Urinary bladder (tissue), 4 donors: ENCODE results near the gene ELOVL6. TPM values are rescaled to one million over a fixed set of nuclear protein-coding genes. Genes with fewer than 3 reads are reported as not detected.
"Not testable (repeated sequence)": the region's sequence is repeated elsewhere in the genome, so short reads cannot be mapped to it uniquely, and the experiment has no call there.

Source experiments
- DNase-seq: peaks from one replicate; pipeline ENCODE4 v3.0.0-alpha.2; 2015; ENCODE audit errors: extremely low spot score
- H3K27ac ChIP-seq: one replicate; pipeline ENCODE4 v1.5.1; 2013; ENCODE audit warnings: low read depth, mild to moderate bottlenecking, moderate library complexity
- H3K36me3 ChIP-seq: one replicate; pipeline ENCODE4 v1.6.1; 2013; ENCODE audit warnings: mild to moderate bottlenecking, moderate library complexity; ENCODE audit not compliant: insufficient read depth
- H3K4me1 ChIP-seq: one replicate; pipeline ENCODE4 v1.6.1; 2013; ENCODE audit warnings: mild to moderate bottlenecking, moderate library complexity; ENCODE audit not compliant: insufficient read depth
- H3K4me3 ChIP-seq: one replicate; pipeline ENCODE4 v1.5.1; 2013; ENCODE audit warnings: low read depth, low read length
- WGBS: extraction: QIAGEN DNeasy Blood & Tissue Kit; methylation state at CpG from one replicate; pipeline ENCODE4 v1.1.7; 2013; 5-methylcytosine and 5-hydroxymethylcytosine counted together
- polyA plus RNA-seq: library from polyadenylated mRNA; stranded (reverse); fragments of 200-250 nt; gene quantifications from one replicate; pipeline ENCODE4 v1.2.3, GENCODE V29; 2013
- total RNA-seq: library from RNA; depleted of rRNA; stranded (reverse); fragments of >200 nt; gene quantifications from one replicate; pipeline ENCODE4 v1.2.3, GENCODE V29; 2014
- donor health status: healthy with polysubstance abuse.
- donor health status: healthy.

The ELOVL6 gene
- total RNA-seq (16.8 TPM), polyA plus RNA-seq (5.3 TPM)

DNA sequence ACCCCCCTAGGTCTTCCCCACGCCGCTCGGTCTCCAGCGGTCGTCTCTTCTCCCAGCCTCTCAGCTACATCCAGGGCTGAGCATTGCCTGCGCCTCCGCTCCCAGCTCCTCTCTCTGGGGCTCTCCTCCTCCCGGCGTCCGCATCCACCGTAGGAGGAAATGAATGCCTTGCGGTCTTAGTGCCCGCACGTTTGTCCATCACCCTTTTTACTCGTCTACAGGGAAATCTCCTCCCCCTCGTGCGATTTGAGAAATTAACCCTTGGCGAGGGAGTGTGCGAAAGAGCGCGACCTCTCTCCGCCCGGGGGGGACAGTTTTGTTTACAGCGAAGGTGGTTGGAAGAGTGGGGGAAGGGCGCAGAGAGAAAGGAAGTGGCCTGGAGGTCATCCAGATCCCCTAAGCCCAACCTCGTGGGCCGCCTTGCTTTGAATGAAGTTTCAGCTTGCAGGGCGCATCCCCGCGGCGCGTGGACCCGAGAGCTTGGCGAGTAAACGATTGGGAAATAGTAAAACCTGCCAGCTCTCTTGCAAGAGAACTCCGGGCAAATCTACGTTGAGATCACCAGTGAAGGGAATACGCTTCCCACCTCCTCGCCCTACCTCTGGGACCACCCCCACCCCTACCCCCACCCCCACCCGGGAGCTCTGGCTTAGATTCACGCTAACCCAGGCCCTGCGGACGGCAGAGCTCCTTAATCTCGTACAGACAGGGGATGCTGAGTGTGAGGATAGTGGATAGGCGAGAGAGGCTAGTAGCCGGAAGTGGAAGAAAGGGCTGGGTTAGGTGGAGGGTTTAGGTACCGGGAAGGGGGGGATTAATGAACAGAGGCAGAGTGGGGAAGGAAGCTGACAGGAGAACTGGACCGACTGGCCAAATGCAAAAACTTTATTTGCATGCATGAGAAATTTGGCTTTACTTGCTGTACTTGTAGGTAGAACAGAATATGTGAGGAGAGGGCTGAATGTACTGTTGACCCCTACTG lies at the start of gene ELOVL6:
Gene ELOVL6 (minus strand): TSS at position 181 of the 982 bp plus-strand sequence. CDS start 280 bp downstream, outside the sequence.
- H3K4me3 ChIP-seq, result peak within 1 kb of the TSS; percentile 92
- peak; percentile 47 for DNase-seq
- no peaks in the 10 kb centered on the region for H3K36me3 ChIP-seq
- 1% methylated on average over 48 of the region's 48 CpGs for WGBS
- no peak within 1 kb of the TSS for H3K27ac ChIP-seq
- H3K4me1 ChIP-seq, result no peaks in the 10 kb centered on the region

GRCh38 chr4:110248100-110248499 lies 49.7 kb upstream of the ELOVL6 start:
- H3K36me3 ChIP-seq, result no peaks in the 10 kb centered on the region
- no peak overlapping the region for H3K4me3 ChIP-seq
- H3K27ac ChIP-seq, result no peak overlapping the region
- WGBS, result 78% methylated on average over 4 of the region's 4 CpGs
- DNase-seq, result no peak
- no peaks in the 10 kb centered on the region for H3K4me1 ChIP-seq

GRCh38 chr4:110247591-110247990 lies 49.2 kb upstream of the ELOVL6 start:
- WGBS, result 87% methylated on average over 3 of the region's 3 CpGs
- Histone ChIP-seq H3K36me3 (no peaks in the 10 kb centered on the region), H3K4me1 (no peaks in the 10 kb centered on the region), H3K27ac (no peak overlapping the region), H3K4me3 (no peak overlapping the region)
- DNase-seq, result no peak

- Histone ChIP-seq H3K4me3 (no peak overlapping the region), H3K36me3 (no peaks in the 10 kb centered on the region), H3K4me1 (no peaks in the 10 kb centered on the region), H3K27ac (no peak overlapping the region)
- 36% methylated on average over 5 of the region's 5 CpGs for WGBS
- DNase-seq, result no peak
These were observed 47.2 kb upstream of the ELOVL6 start for GRCh38 chr4:110245577-110245976.

GRCh38 chr4:110236324-110236723 lies 37.9 kb upstream of the ELOVL6 start:
- Histone ChIP-seq H3K4me1 (no peaks in the 10 kb centered on the region), H3K36me3 (no peaks in the 10 kb centered on the region), H3K27ac (no peak overlapping the region), H3K4me3 (no peak overlapping the region)
- WGBS, result 84% methylated on average over 1 of the region's 1 CpG
- DNase-seq, result no peak

- WGBS, result 68% methylated on average over 11 of the region's 11 CpGs
- not testable (repeated sequence) for H3K36me3 ChIP-seq, H3K4me1 ChIP-seq, H3K27ac ChIP-seq, H3K4me3 ChIP-seq, DNase-seq
These were observed 35.2 kb upstream of the ELOVL6 start for GRCh38 chr4:110233581-110233980.

- Histone ChIP-seq H3K27ac (no peak overlapping the region), H3K36me3 (no peaks in the 10 kb centered on the region), H3K4me1 (no peaks in the 10 kb centered on the region), H3K4me3 (no peak overlapping the region)
- DNase-seq, result no peak
- 84% methylated on average over 4 of the region's 4 CpGs for WGBS
These were observed 33.5 kb upstream of the ELOVL6 start for GRCh38 chr4:110231869-110232268.

DNA sequence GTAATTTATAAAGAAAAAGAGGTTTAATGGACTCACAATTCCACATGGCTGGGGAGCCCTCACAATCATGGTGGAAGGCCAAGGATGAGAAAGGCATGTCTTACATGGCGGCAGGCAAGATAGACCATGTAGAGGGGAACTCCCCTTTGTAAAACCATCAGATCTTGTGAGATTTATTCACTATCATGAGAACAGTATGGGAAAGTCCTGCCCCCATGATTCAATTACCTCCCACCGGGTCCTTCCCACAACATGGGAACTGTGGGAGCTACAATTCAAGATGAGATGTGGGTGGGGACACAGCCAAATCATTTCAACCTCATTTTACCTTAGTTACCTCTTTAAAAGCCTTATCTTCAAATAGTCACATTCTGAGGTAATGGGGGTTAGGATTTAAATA lies 30.9 kb upstream of the ELOVL6 start:
- Histone ChIP-seq H3K27ac (no peak overlapping the region), H3K4me3 (no peak overlapping the region), H3K4me1 (no peaks in the 10 kb centered on the region), H3K36me3 (no peaks in the 10 kb centered on the region)
- WGBS, result 97% methylated on average over 2 of the region's 2 CpGs
- DNase-seq, result no peak

- no peak overlapping the region for H3K27ac ChIP-seq
- H3K4me3 ChIP-seq, result no peak overlapping the region
- no peak for DNase-seq
- WGBS, result 20% methylated on average over 4 of the region's 4 CpGs
- H3K36me3 ChIP-seq, result no peaks in the 10 kb centered on the region
- H3K4me1 ChIP-seq, result no peaks in the 10 kb centered on the region
These were observed 26.4 kb upstream of the ELOVL6 start for GRCh38 chr4:110224812-110225211.

DNA sequence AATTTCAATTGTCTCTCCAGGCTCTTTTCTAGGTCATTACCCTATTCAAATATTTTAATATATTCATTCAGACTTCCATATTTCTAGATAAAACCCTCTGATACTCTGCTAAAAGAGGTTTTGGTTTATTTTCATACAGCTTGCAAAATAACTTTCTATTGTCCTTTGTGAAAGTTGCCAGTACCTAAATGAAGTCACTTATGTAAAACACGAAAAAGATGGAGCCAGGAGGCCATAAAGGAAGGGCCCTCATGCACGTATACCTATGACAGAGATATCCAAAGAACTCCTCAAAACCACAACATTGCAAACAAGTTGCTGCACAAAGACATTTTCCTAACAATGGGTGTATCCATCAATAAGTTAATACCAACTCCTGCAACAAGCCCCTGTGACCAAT lies 25.7 kb upstream of the ELOVL6 start:
- WGBS, result 85% methylated on average over 2 of the region's 2 CpGs
- no peak overlapping the region for H3K4me3 ChIP-seq
- no peak overlapping the region for H3K27ac ChIP-seq
- H3K36me3 ChIP-seq, result no peaks in the 10 kb centered on the region
- no peaks in the 10 kb centered on the region for H3K4me1 ChIP-seq
- no peak for DNase-seq

- not testable (repeated sequence) for H3K4me3 ChIP-seq, DNase-seq, H3K36me3 ChIP-seq, H3K4me1 ChIP-seq, H3K27ac ChIP-seq
- 96% methylated on average over 1 of the region's 1 CpG for WGBS
These were observed 20.5 kb upstream of the ELOVL6 start for GRCh38 chr4:110218935-110219334.

DNA sequence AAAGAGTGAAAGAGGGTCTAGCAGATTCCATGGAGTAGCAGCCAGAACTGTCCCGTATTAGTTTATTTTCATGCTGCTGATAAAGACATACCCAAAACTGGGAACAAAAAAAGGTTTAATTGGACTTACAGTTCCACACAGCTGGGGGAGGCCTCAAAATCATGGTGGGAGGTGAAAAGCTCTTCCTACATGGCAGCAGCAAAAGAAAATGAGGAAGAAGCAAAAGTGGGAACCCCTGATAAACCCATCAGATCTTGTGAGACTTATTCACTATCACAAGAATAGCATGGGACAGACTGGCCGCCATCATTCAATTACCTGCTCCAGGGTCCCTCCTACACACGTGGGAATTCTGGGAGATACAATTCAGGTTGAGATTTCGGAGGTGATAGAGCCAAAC lies 18.8 kb upstream of the ELOVL6 start:
- 78% methylated on average over 4 of the region's 4 CpGs for WGBS
- H3K36me3 ChIP-seq, H3K27ac ChIP-seq, DNase-seq, H3K4me1 ChIP-seq, H3K4me3 ChIP-seq: not testable (repeated sequence)

DNA sequence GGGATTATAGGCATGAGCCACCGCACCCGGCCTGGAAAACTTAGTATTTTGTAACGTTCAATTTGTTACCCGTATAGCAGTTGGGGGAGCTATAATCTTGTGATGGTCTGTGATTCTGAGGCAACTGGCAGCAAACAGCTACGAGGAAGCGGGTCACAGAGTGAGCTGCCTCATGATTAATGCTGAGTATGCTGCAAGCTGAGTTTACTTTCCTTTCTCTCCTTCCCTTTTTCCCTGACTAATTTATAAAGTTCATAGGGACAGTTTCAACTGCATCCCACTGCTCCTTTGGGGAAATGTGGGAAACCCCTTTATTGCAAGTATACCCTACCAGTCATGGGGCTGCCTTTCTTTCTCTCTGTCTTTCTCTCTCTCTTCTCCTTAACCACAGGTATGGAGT lies 17.7 kb upstream of the ELOVL6 start:
- WGBS, result 79% methylated on average over 6 of the region's 6 CpGs
- Histone ChIP-seq H3K36me3 (no peaks in the 10 kb centered on the region), H3K4me1 (no peaks in the 10 kb centered on the region), H3K27ac (no peak overlapping the region), H3K4me3 (no peak overlapping the region)
- no peak for DNase-seq

DNA sequence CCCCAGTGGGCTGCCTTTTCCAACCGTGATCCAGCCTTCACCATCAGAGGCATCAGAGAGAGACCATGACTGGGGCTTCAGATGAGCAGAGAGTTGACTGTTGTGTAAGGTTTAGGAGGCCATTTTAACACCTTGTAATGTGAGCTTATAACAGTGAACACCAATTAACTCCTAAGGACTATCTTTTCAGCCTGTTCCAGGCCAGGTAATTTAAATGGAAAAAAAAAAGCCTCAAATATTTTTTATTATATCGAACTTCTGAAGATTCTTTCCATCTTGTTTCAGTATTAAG lies 13.3 kb upstream of the ELOVL6 start:
- Histone ChIP-seq H3K27ac (no peak overlapping the region), H3K4me1 (no peaks in the 10 kb centered on the region), H3K36me3 (no peaks in the 10 kb centered on the region), H3K4me3 (no peak overlapping the region)
- no peak for DNase-seq
- 64% methylated on average over 2 of the region's 2 CpGs for WGBS
